GM10266 (cell line): Measurements from ENCODE around the gene SH3GLB1.

Source experiments
- DNase-seq: peaks from one replicate; pipeline ENCODE4 v3.0.0; 2012; ENCODE audit errors: extremely low spot score
- CTCF ChIP-seq: IDR thresholded peaks from 2 replicates; pipeline ENCODE4 v1.5.1; 2012; ENCODE audit warnings: mild to moderate bottlenecking, low read depth; ENCODE audit not compliant: control insufficient read depth, insufficient read depth; ENCODE audit errors: missing control alignments

SH3GLB1 gene

GRCh38 chr1:86774305-86775295, 70.2 kb downstream of the SH3GLB1 start:
- peak; percentile 34 for DNase-seq
- no peak for TF ChIP-seq CTCF

- TF ChIP-seq CTCF: no peak
- DNase-seq: no peak
Observed at GRCh38 chr1:86775395-86775794, 71.0 kb downstream of the SH3GLB1 start.

- no peak for DNase-seq
- TF ChIP-seq CTCF: no peak
Observed at GRCh38 chr1:86776108-86776507, 71.7 kb downstream of the SH3GLB1 start.

GRCh38 chr1:86778569-86779239, 74.3 kb downstream of the SH3GLB1 start:
- no peak for DNase-seq
- no peak for TF ChIP-seq CTCF

- DNase-seq: no peak
- TF ChIP-seq CTCF: no peak
Observed at GRCh38 chr1:86779308-86780191, 75.2 kb downstream of the SH3GLB1 start.

- TF ChIP-seq CTCF: no peak
- no peak for DNase-seq
Observed at GRCh38 chr1:86782482-86782881, 78.1 kb downstream of the SH3GLB1 start.
